CD14-positive monocyte (primary cell): Measurements from ENCODE around the gene SMCHD1. TPM values are rescaled to one million over a fixed set of nuclear protein-coding genes. Genes with fewer than 3 reads are reported as not detected.
A peak's percentile ranks its signal among the peaks of the same experiment; 100 is the strongest.

Experiments used
- DNase-seq, 3 donors: peaks; one replicate each; pipeline ENCODE4 v3.0.0-alpha.2; 2011 to 2022
- H2AFZ ChIP-seq: 2 replicates; pipeline ENCODE4 v1.6.0; 2012; ENCODE audit warnings: mild to moderate bottlenecking, low read depth, low read length, inconsistent platforms; ENCODE audit not compliant: insufficient read depth, poor library complexity, severe bottlenecking
- H3K27ac ChIP-seq, 2 donors: 1 replicate in 1 of 2; 2 replicates in 1 of 2; pipeline ENCODE4 v1.5.1; 2012 to 2013; ENCODE audit warnings: low read length in 2 of 2, control low read depth in 1 of 2, inconsistent platforms in 1 of 2, low read depth in 1 of 2, mild to moderate bottlenecking in 1 of 2
- H3K27me3 ChIP-seq, 2 donors: one replicate each; pipeline versions ENCODE4 v1.6.0 to v1.6.1; 2011 to 2013; ENCODE audit warnings: low read length in 2 of 2; ENCODE audit not compliant: control insufficient read depth in 2 of 2, insufficient read depth in 2 of 2
- H3K36me3 ChIP-seq, 2 donors: replicated peaks in 1 of 2; 1 replicate in 1 of 2; 2 replicates in 1 of 2; pipeline versions ENCODE4 v1.5.1 to v1.6.1; 2012 to 2013; ENCODE audit warnings: low read length in 2 of 2, control low read depth in 1 of 2, inconsistent platforms in 1 of 2, mild to moderate bottlenecking in 1 of 2; ENCODE audit not compliant: insufficient read depth in 2 of 2, control insufficient read depth in 1 of 2
- H3K4me1 ChIP-seq, 2 donors: 1 replicate in 1 of 2; 2 replicates in 1 of 2; pipeline versions ENCODE4 v1.5.1 to v1.6.1; 2012 to 2013; ENCODE audit warnings: low read length in 2 of 2, control low read depth in 1 of 2, inconsistent platforms in 1 of 2, mild to moderate bottlenecking in 1 of 2, moderate library complexity in 1 of 2; ENCODE audit not compliant: insufficient read depth in 2 of 2, control insufficient read depth in 1 of 2
- H3K4me2 ChIP-seq: replicated peaks from 2 replicates; pipeline ENCODE3; 2012; ENCODE audit warnings: low read length, moderate library complexity, mild to moderate bottlenecking; ENCODE audit not compliant: poor library complexity, severe bottlenecking; ENCODE audit errors: extremely low read depth
- H3K4me3 ChIP-seq, 3 experiments: fragments of 200-600 bp in 1 of 3; sonication (generic) in 1 of 3; replicated peaks in 1 of 3; 1 replicate in 2 of 3; 2 replicates in 1 of 3; pipeline ENCODE4 v1.5.1; 2011 to 2013; ENCODE audit warnings: low read length in 3 of 3, mild to moderate bottlenecking in 3 of 3, control low read depth in 2 of 3, low read depth in 2 of 3, inconsistent platforms in 1 of 3, moderate library complexity in 1 of 3
- H3K79me2 ChIP-seq: 2 replicates; pipeline ENCODE4 v1.6.0; 2012; ENCODE audit warnings: mild to moderate bottlenecking, control low read depth, inconsistent platforms, low read length, moderate library complexity; ENCODE audit not compliant: insufficient read depth
- H3K9ac ChIP-seq: 2 replicates; pipeline ENCODE4 v1.6.0; 2017; ENCODE audit warnings: low read length, mild to moderate bottlenecking; ENCODE audit not compliant: insufficient read depth, poor library complexity, severe bottlenecking
- H3K9me3 ChIP-seq, 2 donors: replicated peaks in 1 of 2; 1 replicate in 1 of 2; 2 replicates in 1 of 2; pipeline versions ENCODE4 v1.5.1 to v1.6.1; 2012 to 2013; ENCODE audit warnings: low read length in 2 of 2, control low read depth in 1 of 2; ENCODE audit not compliant: control insufficient read depth in 1 of 2, insufficient read depth in 1 of 2
- H4K20me1 ChIP-seq: 2 replicates; pipeline ENCODE4 v1.6.0; 2012; ENCODE audit warnings: mild to moderate bottlenecking, low read length, control low read depth, moderate library complexity; ENCODE audit not compliant: insufficient read depth
- H3K27ac Mint-ChIP-seq, 7 donors: one replicate each; pipeline ENCODE4 v1.8.0; 2020; ENCODE audit warnings: mild to moderate bottlenecking in 7 of 7, mixed read lengths in 7 of 7, moderate library complexity in 6 of 7, inconsistent platforms in 2 of 7
- H3K27me3 Mint-ChIP-seq, 3 donors: one replicate each; pipeline ENCODE4 v1.8.0; 2021 to 2022; ENCODE audit warnings: low read depth in 3 of 3, mild to moderate bottlenecking in 3 of 3, mixed read lengths in 3 of 3, moderate library complexity in 3 of 3, inconsistent platforms in 1 of 3
- H3K36me3 Mint-ChIP-seq, 2 donors: one replicate each; pipeline ENCODE4 v1.8.0; 2020; ENCODE audit warnings: mixed read lengths in 2 of 2, inconsistent platforms in 1 of 2, mild to moderate bottlenecking in 1 of 2
- H3K4me1 Mint-ChIP-seq: one replicate; pipeline ENCODE4 v1.8.0; 2020; ENCODE audit warnings: mild to moderate bottlenecking, mixed read lengths
- H3K4me3 Mint-ChIP-seq, 2 donors: one replicate each; pipeline ENCODE4 v1.8.0; 2020; ENCODE audit warnings: mild to moderate bottlenecking in 2 of 2, mixed read lengths in 2 of 2, moderate library complexity in 1 of 2
- H3K9me3 Mint-ChIP-seq, 7 donors: one replicate each; pipeline ENCODE4 v1.8.0; 2020 to 2022; ENCODE audit warnings: mixed read lengths in 7 of 7, mild to moderate bottlenecking in 6 of 7, moderate library complexity in 6 of 7, inconsistent platforms in 2 of 7
- CTCF ChIP-seq: fragments of 200-600 bp; IDR thresholded peaks from one replicate; pipeline ENCODE4 v1.8.0; 2022; ENCODE audit warnings: antibody characterized with exemption, mild to moderate bottlenecking
- WGBS: methylation state at CpG from one replicate; pipeline ENCODE4 v1.1.5; 2013; ENCODE audit warnings: missing lambda C conversion rate; ENCODE audit not compliant: insufficient coverage; 5-methylcytosine and 5-hydroxymethylcytosine counted together
- intact Hi-C, 2 donors: fragments of 100-400 bp; cut with micrococcal nuclease; formaldehyde crosslinking; loops; one replicate each; pipeline versions ENCODE4 v1.15.0 to v1.15.1; 2023
- polyA plus RNA-seq, 3 donors: library from polyadenylated mRNA; depleted of rRNA in 1 of 3; unstranded in 2 of 3; stranded (reverse) in 1 of 3; fragments of 300-500 nt in 2 of 3; fragments of >200 nt in 1 of 3; fragmentation: Illumina TruSeq in 2 of 3; gene quantifications; 1 replicate in 2 of 3; 2 replicates in 1 of 3; pipeline ENCODE4 v1.2.3, GENCODE V29; 2012 to 2021

Gene SMCHD1
- polyA plus RNA-seq, 3 donors, result 12.7 to 45.5 (median 16.8) TPM

DNA sequence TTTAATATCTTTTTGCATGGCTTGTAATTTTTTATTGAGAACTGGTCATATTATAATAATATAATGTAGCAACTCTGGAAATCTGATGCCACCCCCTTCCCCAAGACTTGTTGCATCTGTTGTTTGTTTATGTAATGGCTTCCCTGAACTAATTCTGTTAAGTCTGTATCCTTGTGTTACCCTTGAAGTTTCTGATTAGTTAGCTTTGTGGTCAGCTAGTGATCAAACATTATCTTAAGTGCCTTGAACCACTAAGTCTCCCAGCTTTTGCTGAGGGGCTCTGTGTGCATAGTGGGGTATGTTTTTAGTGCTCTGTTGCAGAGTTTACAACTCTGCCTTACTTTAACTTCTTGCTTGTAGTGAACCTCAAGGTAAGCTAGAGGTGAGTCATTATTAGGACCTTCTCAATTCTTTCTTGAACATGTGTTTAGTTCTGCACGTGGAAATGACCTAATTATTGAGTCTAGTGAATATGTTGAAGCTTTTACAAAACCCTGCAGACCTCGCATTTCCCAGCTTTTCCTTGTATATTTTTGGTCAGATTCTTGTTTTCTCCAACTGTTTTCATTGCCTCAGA is 24.8 kb downstream of the SMCHD1 start:
- H3K9me3 Mint-ChIP-seq, result peaks cover 0 to 5% (median 2%) of the 10 kb centered on the region in 7 donors
- no peak overlapping the region for H2AFZ ChIP-seq
- H3K79me2 ChIP-seq, result peaks cover 99% of the 10 kb centered on the region
- peaks cover 63 to 94% of the 10 kb centered on the region in 2 donors for H3K36me3 ChIP-seq
- peak overlapping the region in 3 of 7 donors; percentile 29 to 50 (median 32) for H3K27ac Mint-ChIP-seq
- H3K4me2 ChIP-seq, result no peak overlapping the region
- peaks cover 0 to 2% (median 0%) of the 10 kb centered on the region in 3 donors for H3K27me3 Mint-ChIP-seq
- DNase-seq, result no peak
- H3K4me1 ChIP-seq, result no peaks in the 10 kb centered on the region
- no peak overlapping the region for H3K4me3 Mint-ChIP-seq
- no peak for TF ChIP-seq CTCF
- intact Hi-C loops, result no loop called here
- WGBS, result no CpG with 5 or more reads among the region's 2 CpGs
- no peak overlapping the region for H3K9ac ChIP-seq
- no peaks in the 10 kb centered on the region for H3K27me3 ChIP-seq
- peak overlapping the region in 1 of 2 donors; percentile 18 for H3K27ac ChIP-seq
- H3K36me3 Mint-ChIP-seq, result peaks cover 67 to 84% of the 10 kb centered on the region in 2 donors
- H4K20me1 ChIP-seq, result peaks cover 99% of the 10 kb centered on the region
- peaks cover 0 to under 1% of the 10 kb centered on the region in 2 donors for H3K9me3 ChIP-seq
- H3K4me3 ChIP-seq, result no peak overlapping the region
- peaks cover 7% of the 10 kb centered on the region for H3K4me1 Mint-ChIP-seq

DNA sequence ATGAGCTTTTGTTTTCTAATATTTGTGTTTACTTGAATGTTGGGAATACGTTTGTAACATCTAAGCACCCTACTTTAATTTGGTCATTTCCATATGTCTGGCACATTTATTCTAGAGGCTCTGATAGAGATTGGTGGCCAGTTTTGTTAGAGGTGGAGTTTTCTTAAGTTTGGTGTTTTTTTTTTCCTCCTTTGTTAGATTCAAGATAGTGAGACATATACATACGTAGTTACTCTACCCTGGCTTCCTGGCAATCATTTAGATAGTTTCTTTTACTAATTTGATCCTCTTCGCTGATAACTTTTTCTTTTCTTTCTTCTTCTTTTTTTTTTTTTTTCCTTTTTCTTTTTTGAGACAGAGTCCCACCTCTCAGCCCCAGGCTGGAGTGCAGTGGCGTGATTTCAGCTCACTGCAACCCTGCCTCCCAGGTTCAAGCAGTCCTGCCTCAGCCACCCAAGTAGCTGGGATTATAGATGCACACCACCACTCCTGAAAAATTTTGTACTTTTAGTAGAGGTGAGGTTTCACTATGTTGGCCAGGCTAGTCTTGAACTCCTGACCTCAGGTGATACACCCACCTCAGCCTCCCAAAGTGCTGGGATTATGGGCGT is 26.6 kb downstream of the SMCHD1 start:
- Histone ChIP-seq H3K9ac (no peak overlapping the region), H3K36me3 (peaks cover 59 to 94% of the 10 kb centered on the region in 2 donors), H3K79me2 (peaks cover 99% of the 10 kb centered on the region), H3K4me3 (no peak overlapping the region), H2AFZ (no peak overlapping the region), H4K20me1 (peaks cover 99% of the 10 kb centered on the region), H3K4me2 (no peak overlapping the region), H3K27me3 (no peaks in the 10 kb centered on the region), H3K4me1 (no peaks in the 10 kb centered on the region), H3K9me3 (peaks cover 0 to 14% of the 10 kb centered on the region in 2 donors), H3K27ac (peak overlapping the region in 1 of 2 donors; percentile 8)
- peaks cover 0 to 2% (median 0%) of the 10 kb centered on the region in 3 donors for H3K27me3 Mint-ChIP-seq
- H3K4me1 Mint-ChIP-seq, result peaks cover 9% of the 10 kb centered on the region
- H3K36me3 Mint-ChIP-seq, result peaks cover 70 to 85% of the 10 kb centered on the region in 2 donors
- H3K4me3 Mint-ChIP-seq, result no peak overlapping the region
- peak overlapping the region in 3 of 7 donors; percentile 7 to 67 (median 52) for H3K27ac Mint-ChIP-seq
- WGBS, result 100% methylated on average over 1 of the region's 5 CpGs
- H3K9me3 Mint-ChIP-seq, result peaks cover 9 to 15% (median 12%) of the 10 kb centered on the region in 7 donors
- TF ChIP-seq CTCF, result no peak
- no peak for DNase-seq
- intact Hi-C loops, result no loop called here
